Activated T-helper 1 cell treated with Interleukin-2 at 50 U/mL for 16 hours (primary cell): Measurements from ENCODE around the gene ASCC3.
"Not testable (repeated sequence)": the region's sequence is repeated elsewhere in the genome, so short reads cannot be mapped to it uniquely, and the experiment has no call there.

ENCODE experiments used
- DNase-seq: peaks from one replicate; pipeline ENCODE4 v3.0.0-alpha.2; 2020; ENCODE audit warnings: low read depth

ASCC3 gene

GRCh38 chr6:100889351-100889750 is 8.2 kb upstream of the ASCC3 start:
- no peak for DNase-seq

- no peak for DNase-seq
These were observed 4.9 kb upstream of the ASCC3 start for GRCh38 chr6:100886076-100886475.

- DNase-seq, result no peak
These were observed 2.2 kb upstream of the ASCC3 start for GRCh38 chr6:100883347-100883746.

GRCh38 chr6:100881707-100882040 is 545 bp upstream of the ASCC3 start:
- DNase-seq, result no peak

- no peak for DNase-seq
These were observed 828 bp downstream of the ASCC3 start for GRCh38 chr6:100880149-100880852.

GRCh38 chr6:100879317-100879716 is 1.8 kb downstream of the ASCC3 start:
- no peak for DNase-seq

GRCh38 chr6:100877851-100878250 is 3.3 kb downstream of the ASCC3 start:
- no peak for DNase-seq

- DNase-seq, result no peak
These were observed 4.9 kb downstream of the ASCC3 start for GRCh38 chr6:100876251-100876650.

GRCh38 chr6:100865525-100865924 is 15.6 kb downstream of the ASCC3 start:
- no peak for DNase-seq

- no peak for DNase-seq
These were observed 19.1 kb downstream of the ASCC3 start for GRCh38 chr6:100862063-100862462.

GRCh38 chr6:100856146-100856545 is 25.0 kb downstream of the ASCC3 start:
- DNase-seq, result no peak

- no peak for DNase-seq
These were observed 29.3 kb downstream of the ASCC3 start for GRCh38 chr6:100851819-100852218.

- DNase-seq, result no peak
These were observed 31.0 kb downstream of the ASCC3 start for GRCh38 chr6:100850174-100850573.

- no peak for DNase-seq
These were observed 34.9 kb downstream of the ASCC3 start for GRCh38 chr6:100846276-100846675.

GRCh38 chr6:100845676-100846075 is 35.5 kb downstream of the ASCC3 start:
- no peak for DNase-seq

GRCh38 chr6:100839419-100839818 is 41.7 kb downstream of the ASCC3 start:
- no peak for DNase-seq

GRCh38 chr6:100838011-100838410 is 43.1 kb downstream of the ASCC3 start:
- DNase-seq, result no peak

GRCh38 chr6:100833972-100834574 is 47.1 kb downstream of the ASCC3 start:
- DNase-seq, result no peak

- not testable (repeated sequence) for DNase-seq
These were observed 52.0 kb downstream of the ASCC3 start for GRCh38 chr6:100829077-100829595.

- no peak for DNase-seq
These were observed 58.1 kb downstream of the ASCC3 start for GRCh38 chr6:100823041-100823440.

GRCh38 chr6:100818066-100818465 is 63.1 kb downstream of the ASCC3 start:
- DNase-seq, result no peak

- no peak for DNase-seq
These were observed 71.1 kb downstream of the ASCC3 start for GRCh38 chr6:100810015-100810414.

GRCh38 chr6:100809346-100809745 is 71.8 kb downstream of the ASCC3 start:
- DNase-seq, result no peak
